ENCODE data around the gene MYLK.

DNA sequence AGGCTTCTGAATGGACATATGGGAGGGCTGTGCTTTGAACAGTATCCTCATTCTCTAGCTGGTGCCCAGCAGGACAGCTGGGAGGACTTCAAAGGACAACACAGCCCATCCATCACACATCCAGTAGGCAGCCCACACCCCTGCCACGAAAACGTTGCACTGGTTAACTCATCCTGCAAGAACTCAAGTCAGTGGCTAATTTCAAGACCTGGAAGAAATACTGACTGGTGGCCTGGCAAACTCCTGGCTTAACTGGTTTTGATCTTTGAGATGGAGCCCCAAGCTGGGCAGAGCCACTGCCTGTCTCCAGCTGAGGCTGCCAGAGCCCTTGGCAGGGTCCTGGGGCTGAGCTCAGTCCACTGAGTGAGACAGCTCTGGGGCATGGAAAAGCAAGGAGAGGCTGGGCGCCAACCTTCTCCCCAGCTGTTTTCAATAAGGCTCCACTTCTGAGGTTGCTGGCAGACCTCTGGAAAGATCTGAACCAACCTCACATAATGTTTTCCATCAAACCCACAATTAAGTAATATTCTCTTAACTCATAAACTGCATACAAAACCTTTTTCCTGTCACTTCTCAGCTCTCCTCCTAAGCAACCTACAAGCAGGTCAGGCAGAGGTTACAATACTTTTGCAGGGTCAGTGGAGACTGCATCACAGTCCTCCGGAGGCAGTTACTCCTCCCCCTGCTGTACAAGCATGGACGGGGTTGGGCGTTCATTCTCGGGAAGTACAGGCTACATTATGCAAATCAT is 110.3 kb downstream of the MYLK start:
- TF ChIP-seq, protein P1, sequence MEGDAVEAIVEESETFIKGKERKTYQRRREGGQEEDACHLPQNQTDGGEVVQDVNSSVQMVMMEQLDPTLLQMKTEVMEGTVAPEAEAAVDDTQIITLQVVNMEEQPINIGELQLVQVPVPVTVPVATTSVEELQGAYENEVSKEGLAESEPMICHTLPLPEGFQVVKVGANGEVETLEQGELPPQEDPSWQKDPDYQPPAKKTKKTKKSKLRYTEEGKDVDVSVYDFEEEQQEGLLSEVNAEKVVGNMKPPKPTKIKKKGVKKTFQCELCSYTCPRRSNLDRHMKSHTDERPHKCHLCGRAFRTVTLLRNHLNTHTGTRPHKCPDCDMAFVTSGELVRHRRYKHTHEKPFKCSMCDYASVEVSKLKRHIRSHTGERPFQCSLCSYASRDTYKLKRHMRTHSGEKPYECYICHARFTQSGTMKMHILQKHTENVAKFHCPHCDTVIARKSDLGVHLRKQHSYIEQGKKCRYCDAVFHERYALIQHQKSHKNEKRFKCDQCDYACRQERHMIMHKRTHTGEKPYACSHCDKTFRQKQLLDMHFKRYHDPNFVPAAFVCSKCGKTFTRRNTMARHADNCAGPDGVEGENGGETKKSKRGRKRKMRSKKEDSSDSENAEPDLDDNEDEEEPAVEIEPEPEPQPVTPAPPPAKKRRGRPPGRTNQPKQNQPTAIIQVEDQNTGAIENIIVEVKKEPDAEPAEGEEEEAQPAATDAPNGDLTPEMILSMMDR (optimal IDR thresholded peaks at IDR 0.05 in 1 of 3, IDR thresholded peaks at IDR 0.05 in 1 of 3, conservative IDR thresholded peaks at IDR 0.05 in 1 of 3; ENCODE audit: extremely low read depth in 1 of 3, insufficient read depth in 2 of 3, low read length in 3 of 3) = no peak
- TF ChIP-seq EZH2 (IDR thresholded peaks at IDR 0.05; ENCODE audit: low read length) = no peak

All from keratinocyte (primary cell).